Osteoblast (primary cell): ENCODE measurements around the gene CDK12. TPM values are rescaled to one million over a fixed set of nuclear protein-coding genes. Genes with fewer than 3 reads are reported as not detected.

ENCODE experiments used
- DNase-seq: peaks from one replicate; pipeline ENCODE4 v3.0.0; 2011; ENCODE audit warnings: low spot score, mixed read lengths; ENCODE audit not compliant: insufficient read length; ENCODE audit errors: missing footprints
- H2AFZ ChIP-seq: 2 replicates; pipeline ENCODE4 v1.6.0; 2011; ENCODE audit warnings: mild to moderate bottlenecking, low read length
- H3K27ac ChIP-seq: 2 replicates; pipeline ENCODE4 v1.5.1; 2011; ENCODE audit warnings: mild to moderate bottlenecking, low read depth, low read length, moderate library complexity
- H3K27me3 ChIP-seq: 2 replicates; pipeline ENCODE4 v1.6.0; 2012; ENCODE audit warnings: mild to moderate bottlenecking, control low read depth, inconsistent platforms, low read length, moderate library complexity; ENCODE audit not compliant: insufficient read depth
- H3K36me3 ChIP-seq: 2 replicates; pipeline ENCODE4 v1.5.1; 2011; ENCODE audit warnings: mild to moderate bottlenecking, low read length, control low read depth, moderate library complexity; ENCODE audit not compliant: insufficient read depth
- H3K4me1 ChIP-seq: 2 replicates; pipeline ENCODE4 v1.5.1; 2011; ENCODE audit warnings: mild to moderate bottlenecking, low read length, control low read depth, moderate library complexity; ENCODE audit not compliant: insufficient read depth
- H3K4me2 ChIP-seq: 2 replicates; pipeline ENCODE4 v1.6.0; 2011; ENCODE audit warnings: mild to moderate bottlenecking, low read length; ENCODE audit not compliant: insufficient read depth
- H3K4me3 ChIP-seq: fragments of 200-600 bp; sonication (generic); 3 replicates; pipeline ENCODE4 v1.5.1; 2012; ENCODE audit warnings: mild to moderate bottlenecking, low read length, inconsistent platforms; ENCODE audit not compliant: insufficient read depth
- H3K79me2 ChIP-seq: 2 replicates; pipeline ENCODE4 v1.6.0; 2012; ENCODE audit warnings: mild to moderate bottlenecking, low read length, control low read depth, inconsistent platforms; ENCODE audit not compliant: insufficient read depth
- H3K9me3 ChIP-seq: 2 replicates; pipeline ENCODE4 v1.5.1; 2011; ENCODE audit warnings: low read depth, low read length, control low read depth
- H4K20me1 ChIP-seq: 2 replicates; pipeline ENCODE4 v1.6.0; 2012; ENCODE audit warnings: mild to moderate bottlenecking, low read length, control low read depth; ENCODE audit not compliant: insufficient read depth
- small RNA-seq: library from RNA; depleted of rRNA; stranded (forward); fragments of <200 nt; gene quantifications from one replicate; pipeline ENCODE3, GENCODE V24; 2012
- total RNA-seq: library from RNA; depleted of rRNA; stranded (reverse); fragments of >200 nt; gene quantifications from 2 replicates; pipeline ENCODE4 v1.2.3, GENCODE V29; 2012
- TF ChIP-seq, protein P1 (sequence below): IDR thresholded peaks from 2 replicates; pipeline ENCODE4 v1.5.1; 2011; ENCODE audit warnings: mild to moderate bottlenecking, low read depth, low read length, moderate library complexity; ENCODE audit errors: extremely low read depth

The CDK12 gene
- total RNA-seq, 1 donor: 36.6 TPM

DNA sequence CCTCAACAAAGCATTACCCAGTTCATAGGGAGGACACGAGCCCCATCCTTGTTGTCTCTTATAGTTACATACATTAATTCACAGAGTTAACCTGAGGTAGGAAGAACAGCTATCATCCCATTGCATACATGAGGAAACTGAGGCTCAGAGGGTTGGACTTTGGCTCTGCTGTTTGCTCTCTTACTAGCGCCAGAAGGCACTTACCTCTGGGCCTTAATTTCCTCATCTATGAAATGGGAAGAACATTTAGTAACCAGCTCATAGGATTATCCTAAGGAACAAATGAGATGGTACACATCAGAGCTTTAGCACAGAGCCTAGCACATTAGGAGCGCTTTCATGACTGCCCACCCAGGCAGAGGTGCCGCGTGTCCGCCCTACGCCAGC is 118.8 kb downstream of the CDK12 start:
- Histone ChIP-seq H3K4me3 (no peak overlapping the region), H3K9me3 (no peaks in the 10 kb centered on the region), H3K36me3 (no peaks in the 10 kb centered on the region), H3K79me2 (no peaks in the 10 kb centered on the region), H4K20me1 (no peaks in the 10 kb centered on the region), H3K27me3 (peaks cover 19% of the 10 kb centered on the region), H3K27ac (no peak overlapping the region), H3K4me1 (no peaks in the 10 kb centered on the region), H3K4me2 (no peak overlapping the region), H2AFZ (no peak overlapping the region)
- TF ChIP-seq, protein P1, sequence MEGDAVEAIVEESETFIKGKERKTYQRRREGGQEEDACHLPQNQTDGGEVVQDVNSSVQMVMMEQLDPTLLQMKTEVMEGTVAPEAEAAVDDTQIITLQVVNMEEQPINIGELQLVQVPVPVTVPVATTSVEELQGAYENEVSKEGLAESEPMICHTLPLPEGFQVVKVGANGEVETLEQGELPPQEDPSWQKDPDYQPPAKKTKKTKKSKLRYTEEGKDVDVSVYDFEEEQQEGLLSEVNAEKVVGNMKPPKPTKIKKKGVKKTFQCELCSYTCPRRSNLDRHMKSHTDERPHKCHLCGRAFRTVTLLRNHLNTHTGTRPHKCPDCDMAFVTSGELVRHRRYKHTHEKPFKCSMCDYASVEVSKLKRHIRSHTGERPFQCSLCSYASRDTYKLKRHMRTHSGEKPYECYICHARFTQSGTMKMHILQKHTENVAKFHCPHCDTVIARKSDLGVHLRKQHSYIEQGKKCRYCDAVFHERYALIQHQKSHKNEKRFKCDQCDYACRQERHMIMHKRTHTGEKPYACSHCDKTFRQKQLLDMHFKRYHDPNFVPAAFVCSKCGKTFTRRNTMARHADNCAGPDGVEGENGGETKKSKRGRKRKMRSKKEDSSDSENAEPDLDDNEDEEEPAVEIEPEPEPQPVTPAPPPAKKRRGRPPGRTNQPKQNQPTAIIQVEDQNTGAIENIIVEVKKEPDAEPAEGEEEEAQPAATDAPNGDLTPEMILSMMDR: no peak
- DNase-seq: no peak

DNA sequence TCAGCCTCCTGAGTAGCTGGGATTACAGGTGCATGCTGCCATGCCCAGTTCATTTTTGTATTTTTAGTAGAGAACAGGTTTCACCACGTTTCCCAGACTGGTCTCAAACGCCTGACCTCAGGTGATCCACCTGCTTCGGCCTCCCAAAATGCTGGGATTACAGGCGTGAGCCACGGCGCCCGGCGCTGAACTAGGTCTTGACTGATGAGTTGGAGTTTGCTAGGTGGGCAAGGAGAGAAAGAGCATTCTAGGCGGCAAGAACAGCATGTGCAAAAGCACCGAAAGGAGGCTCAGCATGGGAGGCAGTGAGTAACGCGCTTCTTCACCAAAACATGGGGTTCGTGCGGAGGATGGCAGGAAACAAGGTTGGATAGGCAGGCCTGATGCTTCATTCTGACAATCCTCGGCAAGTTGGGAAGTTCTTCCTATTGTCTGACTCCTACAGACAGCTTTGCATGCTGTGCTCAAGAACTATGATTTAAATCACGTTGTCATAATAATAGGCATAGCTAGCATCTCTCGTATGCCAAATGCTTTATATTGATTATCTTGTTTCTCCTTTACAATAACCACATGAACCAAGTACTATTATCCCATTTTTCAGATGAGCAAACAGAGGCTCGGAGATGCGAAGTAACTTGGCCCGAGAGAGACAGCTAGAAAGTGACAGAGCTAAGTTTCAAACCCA is 119.9 kb downstream of the CDK12 start:
- no peaks in the 10 kb centered on the region for H3K36me3 ChIP-seq
- TF ChIP-seq, protein P1: no peak
- H2AFZ ChIP-seq: no peak overlapping the region
- H3K79me2 ChIP-seq: no peaks in the 10 kb centered on the region
- H3K4me3 ChIP-seq: no peak overlapping the region
- no peaks in the 10 kb centered on the region for H4K20me1 ChIP-seq
- no peak for DNase-seq
- no peaks in the 10 kb centered on the region for H3K4me1 ChIP-seq
- no peak overlapping the region for H3K27ac ChIP-seq
- no peaks in the 10 kb centered on the region for H3K9me3 ChIP-seq
- no peak overlapping the region for H3K4me2 ChIP-seq
- H3K27me3 ChIP-seq: peaks cover 19% of the 10 kb centered on the region

DNA sequence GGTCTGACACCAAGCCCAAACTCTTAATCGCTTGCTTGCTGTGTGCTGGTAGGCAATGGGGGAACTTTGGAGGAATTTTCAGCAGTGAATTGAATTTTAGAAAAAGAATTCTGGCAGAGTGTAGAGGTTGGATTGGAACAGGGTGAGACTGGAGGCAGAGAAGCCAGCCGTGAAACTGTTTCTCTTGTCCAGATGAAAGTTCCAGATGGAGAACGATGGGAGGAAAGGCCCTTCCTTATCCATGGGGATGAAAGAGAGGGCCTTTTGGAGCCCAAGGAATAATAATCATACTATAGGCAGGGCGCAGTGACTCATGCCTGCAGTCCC is 120.4 kb downstream of the CDK12 start:
- Histone ChIP-seq H4K20me1 (no peaks in the 10 kb centered on the region), H3K27ac (no peak overlapping the region), H3K79me2 (no peaks in the 10 kb centered on the region), H3K4me3 (no peak overlapping the region), H3K36me3 (no peaks in the 10 kb centered on the region), H3K4me2 (no peak overlapping the region), H3K27me3 (peaks cover 19% of the 10 kb centered on the region), H2AFZ (no peak overlapping the region), H3K9me3 (no peaks in the 10 kb centered on the region), H3K4me1 (no peaks in the 10 kb centered on the region)
- TF ChIP-seq, protein P1: no peak
- no peak for DNase-seq

DNA sequence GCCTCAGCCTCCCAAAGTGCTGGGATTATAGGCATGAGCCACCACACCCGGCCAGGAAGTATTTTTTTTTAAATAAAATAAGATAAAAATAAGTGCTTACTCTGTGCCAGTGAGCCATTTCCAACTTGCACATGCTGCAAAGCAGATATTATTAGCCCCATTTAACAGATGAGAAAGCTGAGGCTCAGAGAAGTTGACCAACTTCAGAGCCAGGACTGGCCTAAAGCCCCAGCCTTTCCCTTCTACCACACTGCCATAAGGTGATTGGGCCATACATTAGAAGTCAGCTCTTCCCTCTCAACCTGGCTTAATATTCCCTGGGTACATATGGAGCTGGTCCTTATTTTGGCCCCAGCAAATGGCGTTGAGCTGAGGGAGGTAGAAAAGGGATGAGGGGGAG is 121.4 kb downstream of the CDK12 start:
- Histone ChIP-seq H3K4me1 (no peaks in the 10 kb centered on the region), H3K4me2 (no peak overlapping the region), H3K36me3 (no peaks in the 10 kb centered on the region), H3K79me2 (no peaks in the 10 kb centered on the region), H4K20me1 (no peaks in the 10 kb centered on the region), H3K27ac (no peak overlapping the region), H3K4me3 (no peak overlapping the region), H2AFZ (no peak overlapping the region), H3K9me3 (no peaks in the 10 kb centered on the region), H3K27me3 (peaks cover 20% of the 10 kb centered on the region)
- no peak for DNase-seq
- TF ChIP-seq, protein P1: no peak

Small RNAs within 50 kb of the gene (small RNA-seq; reads per million reads assigned to genes)
- not detected for gene RNU6-233P

Other genes starting within 250 kb of the CDK12 start
- under 0.01 TPM in 1 of 2 replicates, not detected in the other for gene STAC2, start 235.5 kb upstream of the CDK12 start, total RNA-seq
- gene FBXL20, start 59.9 kb upstream of the CDK12 start, total RNA-seq: 20.3 and 22.1 TPM in 2 replicates
- gene MED1, start 10.2 kb upstream of the CDK12 start, total RNA-seq: 24.6 and 25.0 TPM in 2 replicates
- not detected in 2 replicates for gene NEUROD2, start 146.4 kb downstream of the CDK12 start, total RNA-seq
- gene PPP1R1B, start 165.5 kb downstream of the CDK12 start, total RNA-seq: not detected in 2 replicates
- 31.5 and 35.8 TPM in 2 replicates for gene STARD3, start 175.7 kb downstream of the CDK12 start, total RNA-seq
- gene TCAP, start 203.9 kb downstream of the CDK12 start, total RNA-seq: 0.29 and 0.36 TPM in 2 replicates
- not detected in 2 replicates for gene PNMT, start 207.0 kb downstream of the CDK12 start, total RNA-seq
- 10.3 and 10.9 TPM in 2 replicates for gene PGAP3, start 226.6 kb downstream of the CDK12 start, total RNA-seq
- gene ERBB2, start 238.6 kb downstream of the CDK12 start, total RNA-seq: 40.4 and 44.2 TPM in 2 replicates